ENCODE measurements around the gene HLF. TPM values are rescaled to one million over a fixed set of nuclear protein-coding genes. Genes with fewer than 3 reads are reported as not detected.

Gene HLF
- total RNA-seq, 1 experiment from 2014 or later: 1.5 TPM

DNA sequence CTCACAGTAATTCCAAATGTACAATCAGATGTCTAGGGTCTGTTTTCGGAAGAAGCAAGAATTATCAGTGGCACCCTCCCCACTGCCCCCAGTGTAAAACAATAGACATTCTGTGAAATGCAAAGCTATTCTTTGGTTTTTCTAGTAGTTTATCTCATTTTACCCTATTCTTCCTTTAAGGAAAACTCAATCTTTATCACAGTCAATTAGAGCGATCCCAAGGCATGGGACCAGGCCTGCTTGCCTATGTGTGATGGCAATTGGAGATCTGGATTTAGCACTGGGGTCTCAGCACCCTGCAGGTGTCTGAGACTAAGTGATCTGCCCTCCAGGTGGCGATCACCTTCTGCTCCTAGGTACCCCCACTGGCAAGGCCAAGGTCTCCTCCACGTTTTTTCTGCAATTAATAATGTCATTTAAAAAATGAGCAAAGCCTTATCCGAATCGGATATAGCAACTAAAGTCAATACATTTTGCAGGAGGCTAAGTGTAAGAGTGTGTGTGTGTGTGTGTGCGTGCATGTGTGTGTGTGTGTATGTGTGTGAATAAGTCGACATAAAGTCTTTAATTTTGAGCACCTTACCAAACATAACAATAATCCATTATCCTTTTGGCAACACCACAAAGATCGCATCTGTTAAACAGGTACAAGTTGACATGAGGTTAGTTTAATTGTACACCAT, 59.7 kb downstream of the HLF start:
- Histone ChIP-seq H2AFZ (ENCODE audit: low read depth, low read length, poor library complexity, severe bottlenecking) (no peak overlapping the region), H3K27ac (ENCODE audit: low read depth, low read length) (no peak overlapping the region), H3K4me2 (ENCODE audit: low read length) (no peak overlapping the region), H3K4me1 (ENCODE audit: control insufficient read depth in 1 of 2, insufficient read depth in 2 of 2, low read length in 2 of 2) (peaks cover 0 to 3% of the 10 kb centered on the region in 2 experiments; a peak in 1 of 4 replicates), H3K9me2 (ENCODE audit: insufficient read depth) (no peaks in the 10 kb centered on the region; the same call in 1 of the 2 replicates), H3K36me3 (ENCODE audit: control insufficient read depth in 1 of 2, insufficient read depth in 2 of 2, low read length in 2 of 2) (no peaks in the 10 kb centered on the region), H4K20me1 (ENCODE audit: insufficient read depth) (no peaks in the 10 kb centered on the region), H3K9me3 (ENCODE audit: control insufficient read depth in 1 of 2, insufficient read depth in 1 of 2, low read depth in 1 of 2, low read length in 2 of 2) (no peaks in the 10 kb centered on the region), H3K27me3 (ENCODE audit: insufficient read depth, low read length) (no peaks in the 10 kb centered on the region), H3K4me3 (replicated peaks in 1 of 2; ENCODE audit: low read depth in 1 of 2, low read length in 2 of 2) (no peak overlapping the region), H3K79me2 (ENCODE audit: insufficient read depth, low read length) (no peaks in the 10 kb centered on the region), H3K9ac (ENCODE audit: low read length) (no peak overlapping the region)
- ChIA-PET POLR2A (no interaction called here), CTCF (no interaction called here), RAD21 (ENCODE audit: low non-redundant PET in 1 of 2, low total read pairs in 2 of 2, uncharacterized antibody in 2 of 2, unreplicated experiment in 2 of 2) (no interaction called here)
- no TSS peak for BruUV-seq (replicated peaks)
- peak; percentile 55; the same call in 1 of the 2 replicates for ATAC-seq
- TF ChIP-seq TCF7L2 (IDR thresholded peaks at IDR 0.05; ENCODE audit: borderline replicate concordance, extremely low read depth, insufficient read depth, insufficient read length) (no peak), POLR2AphosphoS5 (IDR thresholded peaks at IDR 0.05; ENCODE audit: low read depth, low read length) (no peak), FOSL1 (IDR thresholded peaks at IDR 0.05; ENCODE audit: low read depth) (no peak), ZFX (IDR thresholded peaks at IDR 0.05) (no peak), CBX3 (IDR thresholded peaks at IDR 0.05; ENCODE audit: low read depth) (no peak), CEBPB (IDR thresholded peaks at IDR 0.05; ENCODE audit: low read depth) (no peak), EZH2 (IDR thresholded peaks at IDR 0.05) (no peak)
- TF ChIP-seq, protein P1, sequence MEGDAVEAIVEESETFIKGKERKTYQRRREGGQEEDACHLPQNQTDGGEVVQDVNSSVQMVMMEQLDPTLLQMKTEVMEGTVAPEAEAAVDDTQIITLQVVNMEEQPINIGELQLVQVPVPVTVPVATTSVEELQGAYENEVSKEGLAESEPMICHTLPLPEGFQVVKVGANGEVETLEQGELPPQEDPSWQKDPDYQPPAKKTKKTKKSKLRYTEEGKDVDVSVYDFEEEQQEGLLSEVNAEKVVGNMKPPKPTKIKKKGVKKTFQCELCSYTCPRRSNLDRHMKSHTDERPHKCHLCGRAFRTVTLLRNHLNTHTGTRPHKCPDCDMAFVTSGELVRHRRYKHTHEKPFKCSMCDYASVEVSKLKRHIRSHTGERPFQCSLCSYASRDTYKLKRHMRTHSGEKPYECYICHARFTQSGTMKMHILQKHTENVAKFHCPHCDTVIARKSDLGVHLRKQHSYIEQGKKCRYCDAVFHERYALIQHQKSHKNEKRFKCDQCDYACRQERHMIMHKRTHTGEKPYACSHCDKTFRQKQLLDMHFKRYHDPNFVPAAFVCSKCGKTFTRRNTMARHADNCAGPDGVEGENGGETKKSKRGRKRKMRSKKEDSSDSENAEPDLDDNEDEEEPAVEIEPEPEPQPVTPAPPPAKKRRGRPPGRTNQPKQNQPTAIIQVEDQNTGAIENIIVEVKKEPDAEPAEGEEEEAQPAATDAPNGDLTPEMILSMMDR (IDR thresholded peaks at IDR 0.05 in 2 of 3, conservative IDR thresholded peaks at IDR 0.05 in 1 of 3; ENCODE audit: borderline replicate concordance in 1 of 3, insufficient read depth in 1 of 3, low read depth in 2 of 3, low read length in 2 of 3): peak in 1 of 3 experiments; percentile 25; a peak in 2 of 6 replicates
- TF ChIP-seq, protein P2, sequence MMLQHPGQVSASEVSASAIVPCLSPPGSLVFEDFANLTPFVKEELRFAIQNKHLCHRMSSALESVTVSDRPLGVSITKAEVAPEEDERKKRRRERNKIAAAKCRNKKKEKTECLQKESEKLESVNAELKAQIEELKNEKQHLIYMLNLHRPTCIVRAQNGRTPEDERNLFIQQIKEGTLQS (IDR thresholded peaks at IDR 0.05): no peak
- DNase-seq (ENCODE audit: low read depth, low spot score): no peak
- intact Hi-C loops (cut with micrococcal nuclease): no loop called here

All from HCT116 (cell line).